Mesenchymal stem cell (in vitro differentiated cells and primary cell): ENCODE measurements around the gene SLC35G2.

Source experiments
- DNase-seq: peaks from one replicate; pipeline ENCODE4 v3.0.0-alpha.2; 2013
- H2AFZ ChIP-seq: one replicate; pipeline ENCODE4 v1.6.1; 2013; ENCODE audit warnings: low read depth, mild to moderate bottlenecking, control low read depth, inconsistent platforms, low read length, moderate library complexity
- H2AK5ac ChIP-seq: 2 replicates; pipeline ENCODE4 v1.6.1; 2013; ENCODE audit warnings: low read length, moderate library complexity, mild to moderate bottlenecking, inconsistent platforms; ENCODE audit not compliant: severe bottlenecking
- H2BK120ac ChIP-seq: one replicate; pipeline ENCODE4 v1.6.1; 2013; ENCODE audit warnings: low read depth, mild to moderate bottlenecking, inconsistent platforms, low read length, moderate library complexity
- H2BK12ac ChIP-seq, 2 experiments: one replicate each; pipeline ENCODE4 v1.6.1; 2013; ENCODE audit warnings: inconsistent platforms in 2 of 2, low read length in 2 of 2, mild to moderate bottlenecking in 2 of 2, moderate library complexity in 2 of 2, control low read depth in 1 of 2
- H2BK15ac ChIP-seq: one replicate; pipeline ENCODE4 v1.6.1; 2013; ENCODE audit warnings: mild to moderate bottlenecking, low read depth, inconsistent platforms; ENCODE audit not compliant: poor library complexity, severe bottlenecking
- H2BK5ac ChIP-seq: 2 replicates; pipeline ENCODE4 v1.6.1; 2013; ENCODE audit warnings: low read depth, mild to moderate bottlenecking, low read length, control low read depth, inconsistent platforms; ENCODE audit not compliant: poor library complexity, severe bottlenecking
- H3K14ac ChIP-seq, 2 experiments: one replicate each; pipeline ENCODE4 v1.6.1; 2013; ENCODE audit warnings: inconsistent platforms in 2 of 2, low read length in 2 of 2, control low read depth in 1 of 2, mild to moderate bottlenecking in 1 of 2, moderate library complexity in 1 of 2
- H3K18ac ChIP-seq, 2 experiments: one replicate each; pipeline ENCODE4 v1.6.1; 2013; ENCODE audit warnings: inconsistent platforms in 2 of 2, low read length in 2 of 2, control low read depth in 1 of 2, low read depth in 1 of 2, mild to moderate bottlenecking in 1 of 2
- H3K23ac ChIP-seq, 2 experiments: one replicate each; pipeline ENCODE4 v1.6.1; 2013; ENCODE audit warnings: inconsistent platforms in 2 of 2, low read length in 2 of 2, mild to moderate bottlenecking in 2 of 2, moderate library complexity in 2 of 2, control low read depth in 1 of 2
- H3K27ac ChIP-seq: 2 replicates; pipeline ENCODE4 v1.5.1; 2013; ENCODE audit warnings: mild to moderate bottlenecking, moderate library complexity, low read length, control low read depth, inconsistent platforms; ENCODE audit not compliant: poor library complexity, severe bottlenecking
- H3K27me3 ChIP-seq, 2 experiments: 2 replicates each; pipeline versions ENCODE4 v1.6.1 to v1.7.0; 2013; ENCODE audit warnings: low read length in 2 of 2, mild to moderate bottlenecking in 2 of 2, moderate library complexity in 2 of 2, control low read depth in 1 of 2, inconsistent platforms in 1 of 2; ENCODE audit not compliant: control insufficient read depth in 1 of 2, insufficient read depth in 1 of 2
- H3K36me3 ChIP-seq, 2 experiments: 2 replicates each; pipeline versions ENCODE4 v1.6.1 to v1.7.0; 2013; ENCODE audit warnings: low read length in 2 of 2, control low read depth in 1 of 2, inconsistent platforms in 1 of 2, low read depth in 1 of 2, mild to moderate bottlenecking in 1 of 2; ENCODE audit not compliant: insufficient read depth in 2 of 2, control insufficient read depth in 1 of 2
- H3K4ac ChIP-seq, 2 experiments: one replicate each; pipeline ENCODE4 v1.6.1; 2013; ENCODE audit warnings: inconsistent platforms in 2 of 2, low read length in 2 of 2, mild to moderate bottlenecking in 2 of 2, moderate library complexity in 2 of 2, control low read depth in 1 of 2, low read depth in 1 of 2
- H3K4me1 ChIP-seq: 2 replicates; pipeline ENCODE4 v1.6.1; 2013; ENCODE audit warnings: low read depth, low read length, control low read depth; ENCODE audit not compliant: control insufficient read depth, insufficient read depth
- H3K4me2 ChIP-seq: 2 replicates; pipeline ENCODE4 v1.6.1; 2013; ENCODE audit warnings: low read length, mild to moderate bottlenecking, inconsistent platforms; ENCODE audit not compliant: poor library complexity, severe bottlenecking
- H3K4me3 ChIP-seq, 2 experiments: 2 replicates each; pipeline versions ENCODE4 v1.5.1 to v1.7.0; 2013; ENCODE audit warnings: low read length in 2 of 2, mild to moderate bottlenecking in 2 of 2, control low read depth in 1 of 2, low read depth in 1 of 2; ENCODE audit not compliant: insufficient read depth in 1 of 2
- H3K79me1 ChIP-seq: replicated peaks from 2 replicates; pipeline ENCODE4 v1.6.1; 2013; ENCODE audit warnings: mild to moderate bottlenecking, control low read depth, low read length, inconsistent platforms; ENCODE audit not compliant: poor library complexity, severe bottlenecking
- H3K9ac ChIP-seq: 2 replicates; pipeline ENCODE4 v1.7.0; 2013; ENCODE audit warnings: mild to moderate bottlenecking, low read length, moderate library complexity
- H3K9me3 ChIP-seq: 2 replicates; pipeline ENCODE4 v1.7.0; 2013; ENCODE audit warnings: mild to moderate bottlenecking, low read length; ENCODE audit not compliant: control insufficient read depth
- H4K8ac ChIP-seq: one replicate; pipeline ENCODE4 v1.6.1; 2013; ENCODE audit warnings: inconsistent platforms, mild to moderate bottlenecking, low read length, moderate library complexity
- H4K91ac ChIP-seq: one replicate; pipeline ENCODE4 v1.6.1; 2013; ENCODE audit warnings: mild to moderate bottlenecking, low read length, inconsistent platforms
- WGBS: methylation state at CpG from one replicate; pipeline ENCODE4 v1.1.7; 2013; ENCODE audit warnings: mixed read lengths; 5-methylcytosine and 5-hydroxymethylcytosine counted together

The SLC35G2 gene

DNA sequence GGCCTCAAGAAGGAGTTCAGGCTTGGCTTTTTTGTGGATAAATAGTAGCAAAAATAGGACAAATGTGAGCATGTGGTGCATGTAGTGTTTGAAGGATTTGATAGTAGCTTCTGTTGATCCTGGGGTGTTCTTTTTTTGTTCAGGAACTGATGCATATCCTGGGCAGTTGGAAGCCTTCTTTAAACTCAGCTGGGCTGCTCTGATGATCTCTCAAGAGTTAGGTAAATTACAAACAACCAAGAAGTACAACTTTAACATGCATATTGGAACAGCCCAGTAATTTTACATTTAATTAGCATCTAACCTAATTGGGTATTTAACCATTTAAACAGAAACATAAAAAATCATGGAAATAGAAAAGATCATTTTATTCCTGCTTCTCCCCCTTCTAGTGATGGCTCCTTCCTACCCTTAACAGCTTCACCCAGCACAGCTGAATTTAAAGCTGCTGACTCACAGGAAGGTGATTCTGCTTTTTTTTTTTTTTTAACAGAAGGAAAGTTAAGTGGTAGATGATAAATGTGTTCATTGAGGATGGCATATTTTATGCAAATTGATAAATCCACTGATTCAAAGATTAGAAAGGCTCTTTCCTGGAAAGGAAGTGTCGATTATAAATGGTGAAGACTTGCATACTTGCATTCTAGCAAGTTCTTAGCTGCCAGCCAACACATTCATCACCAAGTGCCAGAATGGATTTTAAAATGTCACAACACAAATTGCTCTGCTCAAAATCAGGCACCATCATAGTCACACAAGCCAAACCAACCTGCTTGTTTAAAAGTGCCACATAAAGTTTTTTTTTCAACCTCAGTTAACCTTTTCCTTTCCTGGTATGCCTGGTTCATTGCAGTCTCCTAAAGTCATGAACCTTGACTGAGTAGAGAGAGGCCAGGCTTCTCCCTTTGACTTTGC is 20.0 kb downstream of the SLC35G2 start:
- H2BK5ac ChIP-seq = no peak overlapping the region
- H3K14ac ChIP-seq = no peak overlapping the region
- no peak overlapping the region for H2AK5ac ChIP-seq
- H3K9me3 ChIP-seq = no peaks in the 10 kb centered on the region
- peak overlapping the region; percentile 24 for H3K27ac ChIP-seq
- H3K9ac ChIP-seq = no peak overlapping the region
- H4K8ac ChIP-seq = no peak overlapping the region
- no peaks in the 10 kb centered on the region for H3K27me3 ChIP-seq
- H3K4ac ChIP-seq = no peak overlapping the region
- no peak overlapping the region for H3K4me2 ChIP-seq
- no peak overlapping the region for H2BK15ac ChIP-seq
- no peak overlapping the region for H3K18ac ChIP-seq
- H2BK120ac ChIP-seq = no peak overlapping the region
- H2BK12ac ChIP-seq = no peak overlapping the region
- H3K23ac ChIP-seq = no peak overlapping the region
- H2AFZ ChIP-seq = no peak overlapping the region
- no peak overlapping the region for H3K4me3 ChIP-seq
- H3K79me1 ChIP-seq = peaks cover 25% of the 10 kb centered on the region
- 18% methylated on average over 1 of the region's 1 CpG for WGBS
- H3K4me1 ChIP-seq = no peaks in the 10 kb centered on the region
- DNase-seq = peak; percentile 65
- H3K36me3 ChIP-seq = peaks cover 4 to 8% of the 10 kb centered on the region in 2 experiments
- H4K91ac ChIP-seq = no peak overlapping the region

GRCh38 chr3:136839556-136839931 is 20.6 kb downstream of the SLC35G2 start:
- H4K91ac ChIP-seq = no peak overlapping the region
- H2AFZ ChIP-seq = no peak overlapping the region
- no peak overlapping the region for H3K4me3 ChIP-seq
- no peaks in the 10 kb centered on the region for H3K4me1 ChIP-seq
- no peak for DNase-seq
- no peak overlapping the region for H3K23ac ChIP-seq
- H4K8ac ChIP-seq = no peak overlapping the region
- no peak overlapping the region for H2AK5ac ChIP-seq
- peaks cover 26% of the 10 kb centered on the region for H3K79me1 ChIP-seq
- peak overlapping the region; percentile 38 for H2BK120ac ChIP-seq
- H2BK5ac ChIP-seq = no peak overlapping the region
- H3K36me3 ChIP-seq = peaks cover 4 to 8% of the 10 kb centered on the region in 2 experiments
- no peak overlapping the region for H3K14ac ChIP-seq
- no peaks in the 10 kb centered on the region for H3K27me3 ChIP-seq
- no peaks in the 10 kb centered on the region for H3K9me3 ChIP-seq
- H3K4ac ChIP-seq = no peak overlapping the region
- H3K4me2 ChIP-seq = no peak overlapping the region
- H2BK12ac ChIP-seq = peak overlapping the region in 1 of 2 experiments; percentile 21
- no peak overlapping the region for H2BK15ac ChIP-seq
- H3K9ac ChIP-seq = no peak overlapping the region
- H3K18ac ChIP-seq = peak overlapping the region in 1 of 2 experiments; percentile 37
- H3K27ac ChIP-seq = no peak overlapping the region

GRCh38 chr3:136840252-136840651 is 21.3 kb downstream of the SLC35G2 start:
- no peak overlapping the region for H4K91ac ChIP-seq
- DNase-seq = no peak
- H3K79me1 ChIP-seq = peaks cover 26% of the 10 kb centered on the region
- no peak overlapping the region for H3K27ac ChIP-seq
- H3K4me1 ChIP-seq = no peaks in the 10 kb centered on the region
- H3K4ac ChIP-seq = no peak overlapping the region
- no peaks in the 10 kb centered on the region for H3K9me3 ChIP-seq
- no peak overlapping the region for H4K8ac ChIP-seq
- 66% methylated on average over 2 of the region's 2 CpGs for WGBS
- no peak overlapping the region for H2BK5ac ChIP-seq
- H3K36me3 ChIP-seq = peaks cover 4 to 8% of the 10 kb centered on the region in 2 experiments
- no peak overlapping the region for H3K4me2 ChIP-seq
- no peak overlapping the region for H2AFZ ChIP-seq
- H3K27me3 ChIP-seq = no peaks in the 10 kb centered on the region
- no peak overlapping the region for H3K14ac ChIP-seq
- no peak overlapping the region for H3K4me3 ChIP-seq
- H2AK5ac ChIP-seq = no peak overlapping the region
- no peak overlapping the region for H3K23ac ChIP-seq
- no peak overlapping the region for H3K9ac ChIP-seq
- peak overlapping the region in 1 of 2 experiments; percentile 79 for H2BK12ac ChIP-seq
- no peak overlapping the region for H2BK15ac ChIP-seq
- no peak overlapping the region for H2BK120ac ChIP-seq
- peak overlapping the region in 1 of 2 experiments; percentile 37 for H3K18ac ChIP-seq

GRCh38 chr3:136842294-136842693 is 23.4 kb downstream of the SLC35G2 start:
- no peak overlapping the region for H3K27ac ChIP-seq
- peak overlapping the region; percentile 51 for H2AK5ac ChIP-seq
- no peaks in the 10 kb centered on the region for H3K4me1 ChIP-seq
- peak overlapping the region; percentile 5 for H2BK120ac ChIP-seq
- H2AFZ ChIP-seq = no peak overlapping the region
- 100% methylated on average over 1 of the region's 1 CpG for WGBS
- H2BK12ac ChIP-seq = no peak overlapping the region
- H3K27me3 ChIP-seq = no peaks in the 10 kb centered on the region
- H3K36me3 ChIP-seq = peaks cover 4 to 14% of the 10 kb centered on the region in 2 experiments
- H3K9me3 ChIP-seq = no peaks in the 10 kb centered on the region
- no peak overlapping the region for H4K8ac ChIP-seq
- H3K4me2 ChIP-seq = no peak overlapping the region
- H2BK15ac ChIP-seq = no peak overlapping the region
- H3K18ac ChIP-seq = peak overlapping the region in 1 of 2 experiments; percentile 14
- H2BK5ac ChIP-seq = no peak overlapping the region
- no peak overlapping the region for H3K23ac ChIP-seq
- no peak overlapping the region for H3K4me3 ChIP-seq
- H3K9ac ChIP-seq = no peak overlapping the region
- no peak overlapping the region for H3K4ac ChIP-seq
- H4K91ac ChIP-seq = no peak overlapping the region
- no peak overlapping the region for H3K14ac ChIP-seq
- H3K79me1 ChIP-seq = peaks cover 31% of the 10 kb centered on the region
- DNase-seq = no peak
